GM19324 (cell line): ENCODE measurements around the gene PDPR.
"Not testable (repeated sequence)": the region's sequence is repeated elsewhere in the genome, so short reads cannot be mapped to it uniquely, and the experiment has no call there.

ENCODE experiments used
- ATAC-seq: cut with Tn5 transposase; IDR thresholded peaks from one replicate; pipeline ENCODE4 v1.9.1; 2021; ENCODE audit warnings: mild to moderate bottlenecking, moderate library complexity; ENCODE audit not compliant: unreplicated experiment, low FRiP score

Gene PDPR

GRCh38 chr16:70113982-70114826, at the start of gene PDPR:
PDPR (plus strand) TSS chr16:70114332; CDS start chr16:70120493, 6,161 bp downstream.
- peak; percentile 92 for ATAC-seq

- ATAC-seq: not testable (repeated sequence)
Measured at GRCh38 chr16:70064841-70065370, 49.2 kb upstream of the PDPR start.

- ATAC-seq: peak; percentile 29
Measured at GRCh38 chr16:70065376-70065745, 48.8 kb upstream of the PDPR start.

- peak; percentile 90 for ATAC-seq
Measured at GRCh38 chr16:70065746-70066658, 48.1 kb upstream of the PDPR start.

- not testable (repeated sequence) for ATAC-seq
Measured at GRCh38 chr16:70066751-70067150, 47.4 kb upstream of the PDPR start.

GRCh38 chr16:70079081-70079480, 35.1 kb upstream of the PDPR start:
- not testable (repeated sequence) for ATAC-seq

GRCh38 chr16:70081219-70081618, 32.9 kb upstream of the PDPR start:
- ATAC-seq: not testable (repeated sequence)

GRCh38 chr16:70083931-70084330, 30.2 kb upstream of the PDPR start:
- ATAC-seq: not testable (repeated sequence)

GRCh38 chr16:70088160-70088559, 26.0 kb upstream of the PDPR start:
- not testable (repeated sequence) for ATAC-seq

- not testable (repeated sequence) for ATAC-seq
Measured at GRCh38 chr16:70088877-70089276, 25.3 kb upstream of the PDPR start.

GRCh38 chr16:70089289-70089688, 24.8 kb upstream of the PDPR start:
- not testable (repeated sequence) for ATAC-seq

GRCh38 chr16:70091104-70091503, 23.0 kb upstream of the PDPR start:
- not testable (repeated sequence) for ATAC-seq

- ATAC-seq: not testable (repeated sequence)
Measured at GRCh38 chr16:70094096-70094495, 20.0 kb upstream of the PDPR start.

- ATAC-seq: not testable (repeated sequence)
Measured at GRCh38 chr16:70109583-70110279, 4.4 kb upstream of the PDPR start.

- not testable (repeated sequence) for ATAC-seq
Measured at GRCh38 chr16:70112162-70112561, 2.0 kb upstream of the PDPR start.

- ATAC-seq: peak; percentile 13
Measured at GRCh38 chr16:70113599-70113981, 542 bp upstream of the PDPR start.

- ATAC-seq: not testable (repeated sequence)
Measured at GRCh38 chr16:70118354-70118753, 4.2 kb downstream of the PDPR start.

- not testable (repeated sequence) for ATAC-seq
Measured at GRCh38 chr16:70118776-70119175, 4.6 kb downstream of the PDPR start.

GRCh38 chr16:70120398-70120797, 6.3 kb downstream of the PDPR start:
- not testable (repeated sequence) for ATAC-seq

GRCh38 chr16:70123822-70124221, 9.7 kb downstream of the PDPR start:
- ATAC-seq: not testable (repeated sequence)
